ENCODE results near the gene INTS7.

DNA sequence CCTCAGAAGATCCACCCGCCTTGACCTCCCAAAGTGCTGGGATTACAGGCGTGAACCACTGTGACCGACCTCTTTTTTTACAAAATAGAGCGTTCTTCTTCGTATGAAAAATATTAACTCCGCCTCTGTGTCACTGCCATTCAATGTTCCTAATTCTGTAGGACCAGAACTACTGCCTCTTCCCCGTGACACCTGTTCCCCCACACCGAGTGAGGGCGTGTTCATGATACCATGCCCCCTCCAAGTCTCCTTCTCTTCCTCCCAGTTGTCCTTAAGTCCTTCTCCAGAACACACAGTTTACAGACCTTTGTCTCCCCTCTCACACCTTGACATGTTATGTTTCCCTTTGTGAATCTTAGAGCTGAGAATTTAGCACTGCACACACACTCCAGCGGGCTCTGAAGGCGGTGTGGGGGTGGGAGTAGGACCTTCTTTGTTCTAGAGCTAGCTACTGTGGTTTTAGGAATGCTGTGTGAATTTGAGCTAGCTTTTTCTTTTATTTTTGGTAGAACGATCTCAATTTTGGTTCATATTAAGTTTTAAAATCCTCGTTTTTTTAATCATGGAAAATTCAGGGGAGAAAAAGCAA is 122.4 kb downstream of the INTS7 start:
- TF ChIP-seq, protein P1, sequence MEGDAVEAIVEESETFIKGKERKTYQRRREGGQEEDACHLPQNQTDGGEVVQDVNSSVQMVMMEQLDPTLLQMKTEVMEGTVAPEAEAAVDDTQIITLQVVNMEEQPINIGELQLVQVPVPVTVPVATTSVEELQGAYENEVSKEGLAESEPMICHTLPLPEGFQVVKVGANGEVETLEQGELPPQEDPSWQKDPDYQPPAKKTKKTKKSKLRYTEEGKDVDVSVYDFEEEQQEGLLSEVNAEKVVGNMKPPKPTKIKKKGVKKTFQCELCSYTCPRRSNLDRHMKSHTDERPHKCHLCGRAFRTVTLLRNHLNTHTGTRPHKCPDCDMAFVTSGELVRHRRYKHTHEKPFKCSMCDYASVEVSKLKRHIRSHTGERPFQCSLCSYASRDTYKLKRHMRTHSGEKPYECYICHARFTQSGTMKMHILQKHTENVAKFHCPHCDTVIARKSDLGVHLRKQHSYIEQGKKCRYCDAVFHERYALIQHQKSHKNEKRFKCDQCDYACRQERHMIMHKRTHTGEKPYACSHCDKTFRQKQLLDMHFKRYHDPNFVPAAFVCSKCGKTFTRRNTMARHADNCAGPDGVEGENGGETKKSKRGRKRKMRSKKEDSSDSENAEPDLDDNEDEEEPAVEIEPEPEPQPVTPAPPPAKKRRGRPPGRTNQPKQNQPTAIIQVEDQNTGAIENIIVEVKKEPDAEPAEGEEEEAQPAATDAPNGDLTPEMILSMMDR (IDR thresholded peaks at IDR 0.05; ENCODE audit: low read depth, low read length): no peak
- no peak for TF ChIP-seq EZH2phosphoT487 (IDR thresholded peaks at IDR 0.05; ENCODE audit: low read depth)

Measured in OCI-LY3 (cell line).